ENCODE data around the gene NDUFV2. TPM values are rescaled to one million over a fixed set of nuclear protein-coding genes. Genes with fewer than 3 reads are reported as not detected.

NDUFV2 gene
- total RNA-seq, 4 donors from 2014 or later: 62.4 to 91.3 (median 74.6) TPM

DNA sequence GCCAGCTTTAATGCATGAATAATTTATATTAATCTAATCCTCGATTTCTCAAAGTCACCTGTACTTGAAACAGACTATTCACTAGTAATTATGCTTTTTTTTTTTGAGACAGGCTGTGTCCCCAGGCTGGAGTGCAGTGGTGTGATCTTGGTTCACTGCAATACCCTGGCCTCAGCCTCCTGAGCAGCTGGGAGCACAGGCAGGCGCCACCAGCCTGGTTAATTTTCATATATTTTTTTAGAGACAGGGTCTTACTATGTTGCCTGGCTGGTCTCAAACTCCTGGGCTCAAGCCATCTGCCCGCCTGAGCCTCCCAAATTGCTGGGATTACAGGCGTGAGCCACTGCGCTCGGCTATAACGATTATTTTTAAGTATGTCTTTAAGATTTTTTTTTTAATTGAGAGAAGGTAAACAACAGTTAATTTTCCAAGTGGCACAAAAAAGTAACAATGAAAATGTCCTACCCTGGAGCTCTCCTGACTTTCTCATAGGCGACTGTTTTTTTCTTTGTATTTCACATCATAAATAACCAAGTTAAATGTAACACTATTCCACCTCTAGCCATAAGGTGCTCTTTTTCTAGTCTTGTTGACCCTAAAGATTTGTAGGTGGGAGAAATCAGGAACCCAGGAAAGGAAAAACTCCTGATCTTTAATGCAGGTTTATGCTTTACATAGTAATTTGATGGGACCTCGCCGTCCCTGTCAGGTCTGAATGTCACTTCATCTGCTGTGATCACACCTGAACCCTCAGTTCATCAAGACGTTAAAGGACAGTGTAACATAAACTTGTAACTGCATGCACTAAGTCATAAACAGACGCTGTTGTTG is 32.8 kb downstream of the NDUFV2 start:
- peaks cover 0 to 43% (median 18%) of the 10 kb centered on the region in 4 donors for H3K4me1 ChIP-seq
- H3K9me3 ChIP-seq: no peaks in the 10 kb centered on the region
- TF ChIP-seq, protein P1, sequence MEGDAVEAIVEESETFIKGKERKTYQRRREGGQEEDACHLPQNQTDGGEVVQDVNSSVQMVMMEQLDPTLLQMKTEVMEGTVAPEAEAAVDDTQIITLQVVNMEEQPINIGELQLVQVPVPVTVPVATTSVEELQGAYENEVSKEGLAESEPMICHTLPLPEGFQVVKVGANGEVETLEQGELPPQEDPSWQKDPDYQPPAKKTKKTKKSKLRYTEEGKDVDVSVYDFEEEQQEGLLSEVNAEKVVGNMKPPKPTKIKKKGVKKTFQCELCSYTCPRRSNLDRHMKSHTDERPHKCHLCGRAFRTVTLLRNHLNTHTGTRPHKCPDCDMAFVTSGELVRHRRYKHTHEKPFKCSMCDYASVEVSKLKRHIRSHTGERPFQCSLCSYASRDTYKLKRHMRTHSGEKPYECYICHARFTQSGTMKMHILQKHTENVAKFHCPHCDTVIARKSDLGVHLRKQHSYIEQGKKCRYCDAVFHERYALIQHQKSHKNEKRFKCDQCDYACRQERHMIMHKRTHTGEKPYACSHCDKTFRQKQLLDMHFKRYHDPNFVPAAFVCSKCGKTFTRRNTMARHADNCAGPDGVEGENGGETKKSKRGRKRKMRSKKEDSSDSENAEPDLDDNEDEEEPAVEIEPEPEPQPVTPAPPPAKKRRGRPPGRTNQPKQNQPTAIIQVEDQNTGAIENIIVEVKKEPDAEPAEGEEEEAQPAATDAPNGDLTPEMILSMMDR (IDR thresholded peaks at IDR 0.05): no peak
- TF ChIP-seq EP300 (IDR thresholded peaks at IDR 0.05) (no peak), POLR2A (IDR thresholded peaks at IDR 0.05) (no peak)
- H3K27ac ChIP-seq: peak overlapping the region; percentile 91 to 100 (median 97)
- no peak for DNase-seq (ENCODE audit: low spot score in 2 of 2)
- WGBS, 2 donors: 61 to 63% methylated on average over 12 of the region's 12 CpGs
- peak overlapping the region; percentile 69 to 96 (median 86) for H3K4me3 ChIP-seq
- H3K27me3 ChIP-seq: no peaks in the 10 kb centered on the region
- peaks cover 0 to 10% (median 0%) of the 10 kb centered on the region in 3 donors for H3K36me3 ChIP-seq

DNA sequence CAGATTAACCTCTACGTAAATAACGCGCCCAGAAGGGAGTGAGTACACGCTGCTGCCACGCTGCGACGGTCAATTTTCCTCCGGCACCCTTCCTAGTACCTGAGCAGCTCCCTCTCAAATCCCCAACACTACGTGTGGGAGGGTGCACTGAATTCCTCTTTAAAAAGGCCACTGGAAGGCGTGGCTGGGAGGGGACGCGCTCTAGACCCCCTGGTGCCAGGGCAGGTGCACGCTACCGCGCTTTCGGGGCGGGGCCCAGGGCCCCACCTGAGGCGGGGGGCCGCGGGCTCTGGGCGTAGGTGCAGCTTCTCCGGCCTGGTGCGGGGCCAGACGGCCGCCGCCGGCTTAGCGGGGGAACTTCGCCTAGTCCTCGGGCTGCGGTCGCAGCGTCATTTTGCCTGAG is 33.4 kb downstream of the NDUFV2 start:
- H3K27ac ChIP-seq: peak overlapping the region; percentile 91 to 100 (median 97)
- 0% methylated on average over 17 to 23 of the region's 33 CpGs for WGBS, 2 donors
- H3K9me3 ChIP-seq: no peaks in the 10 kb centered on the region
- H3K36me3 ChIP-seq: peaks cover 0 to 10% (median 0%) of the 10 kb centered on the region in 3 donors
- H3K4me3 ChIP-seq: peak overlapping the region; percentile 69 to 96 (median 86)
- no peaks in the 10 kb centered on the region for H3K27me3 ChIP-seq
- no peak for TF ChIP-seq EP300 (IDR thresholded peaks at IDR 0.05)
- no peak for TF ChIP-seq POLR2A (IDR thresholded peaks at IDR 0.05)
- TF ChIP-seq, protein P1 (IDR thresholded peaks at IDR 0.05): no peak
- no peak for DNase-seq (ENCODE audit: low spot score in 2 of 2)
- peaks cover 0 to 49% (median 23%) of the 10 kb centered on the region in 4 donors for H3K4me1 ChIP-seq

GRCh38 chr18:9136315-9137155 is 34.0 kb downstream of the NDUFV2 start, which contains the start of gene ANKRD12:
Gene ANKRD12 (plus strand): TSS chr18:9136781. CDS start chr18:9182433, 45,652 bp downstream.
- H3K4me1 ChIP-seq: peaks cover 0 to 56% (median 30%) of the 10 kb centered on the region in 4 donors

GRCh38 chr18:9137168-9138066 is 34.9 kb downstream of the NDUFV2 start:
- DNase-seq (ENCODE audit: low spot score in 2 of 2): peak; percentile 22 to 27
- H3K4me1 ChIP-seq: peaks cover 0 to 64% (median 39%) of the 10 kb centered on the region in 4 donors

More at GRCh38 chr18:9136315-9137155, 34.0 kb downstream of the NDUFV2 start, which contains the start of gene ANKRD12:
- Histone ChIP-seq H3K27ac (peak within 1 kb of the TSS; percentile 91 to 100 (median 99)), H3K9me3 (no peaks in the 10 kb centered on the region), H3K4me3 (peak within 1 kb of the TSS; percentile 72 to 96 (median 86)), H3K36me3 (peaks cover 0 to 6% (median 0%) of the 10 kb centered on the region in 3 donors), H3K27me3 (no peaks in the 10 kb centered on the region)
- WGBS, 2 donors: 0% methylated on average over 11 to 13 of the region's 95 CpGs
- DNase-seq (ENCODE audit: low spot score in 2 of 2): peak; percentile 91 to 93
- TF ChIP-seq EP300 (IDR thresholded peaks at IDR 0.05): peak; percentile 23 to 97
- peak; percentile 81 to 93 for TF ChIP-seq POLR2A (IDR thresholded peaks at IDR 0.05)
- TF ChIP-seq, protein P1 (IDR thresholded peaks at IDR 0.05): peak in 2 of 5 experiments; percentile 18 to 45

More at GRCh38 chr18:9137168-9138066, 34.9 kb downstream of the NDUFV2 start:
- TF ChIP-seq EP300 (IDR thresholded peaks at IDR 0.05): peak in 1 of 2 donors; percentile 66
- TF ChIP-seq POLR2A (IDR thresholded peaks at IDR 0.05): peak; percentile 36 to 46
- TF ChIP-seq, protein P1 (IDR thresholded peaks at IDR 0.05): no peak
- WGBS, 2 donors: 0% methylated on average over 15 to 39 of the region's 95 CpGs
- no peaks in the 10 kb centered on the region for H3K27me3 ChIP-seq
- peak overlapping the region; percentile 69 to 96 (median 80) for H3K4me3 ChIP-seq
- H3K9me3 ChIP-seq: no peaks in the 10 kb centered on the region
- H3K27ac ChIP-seq: peak overlapping the region; percentile 91 to 100 (median 99)
- no peaks in the 10 kb centered on the region for H3K36me3 ChIP-seq

Measured in tibial nerve (tissue), 4 donors.